HG03565 (cell line): ENCODE results near the gene MBOAT2.

ENCODE experiments used
- ATAC-seq: cut with Tn5 transposase; IDR thresholded peaks from one replicate; pipeline ENCODE4 v1.9.1; 2021; ENCODE audit warnings: mild to moderate bottlenecking, moderate library complexity; ENCODE audit not compliant: unreplicated experiment

Gene MBOAT2

GRCh38 chr2:8836971-8837794, 166.3 kb downstream of the MBOAT2 start, which contains the start of gene KIDINS220:
Gene KIDINS220 (minus strand): TSS chr2:8837613. CDS start chr2:8827093, 10,520 bp downstream.
- peak; percentile 83 for ATAC-seq

DNA sequence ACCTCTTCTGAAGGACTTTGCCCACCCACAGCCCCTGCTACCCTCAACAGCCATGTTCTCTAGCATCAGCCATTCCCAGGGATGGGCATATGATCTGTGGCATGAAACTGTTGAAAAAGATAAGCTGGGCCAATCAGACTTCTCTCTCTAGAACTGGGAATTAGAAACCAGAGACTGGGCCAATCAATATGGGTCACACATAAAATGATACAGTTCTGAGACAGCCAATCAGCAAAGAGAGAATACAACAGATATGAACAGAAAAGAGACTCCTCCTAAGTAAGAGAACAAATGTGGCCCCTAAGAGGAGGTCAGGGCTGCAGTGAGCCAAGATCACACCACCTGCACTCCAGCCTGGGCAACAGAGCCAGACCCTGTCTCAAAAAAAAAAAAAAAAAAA, 168.2 kb downstream of the MBOAT2 start:
- no peak for ATAC-seq

DNA sequence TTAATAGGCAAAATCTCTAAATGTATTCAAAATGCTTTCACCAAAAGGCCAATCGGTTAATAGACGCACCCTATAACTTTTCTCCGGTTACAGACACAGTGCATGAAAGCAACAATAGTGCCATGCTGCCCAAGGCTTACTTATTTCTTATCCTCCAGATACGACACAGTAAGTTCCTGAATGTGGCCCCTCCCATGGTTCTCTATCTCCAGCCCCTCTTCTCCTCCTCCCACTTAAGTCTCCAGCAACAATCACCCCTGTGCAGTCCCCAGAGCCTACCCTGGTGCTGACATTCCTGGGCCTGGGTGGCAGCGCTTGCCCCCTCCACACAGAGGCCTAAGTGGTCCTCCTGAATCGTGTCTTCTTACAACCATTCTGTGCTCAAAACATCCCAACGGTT, 169.6 kb downstream of the MBOAT2 start:
- ATAC-seq: no peak

- ATAC-seq: no peak
Observed at GRCh38 chr2:8831516-8831915, 172.0 kb downstream of the MBOAT2 start.

DNA sequence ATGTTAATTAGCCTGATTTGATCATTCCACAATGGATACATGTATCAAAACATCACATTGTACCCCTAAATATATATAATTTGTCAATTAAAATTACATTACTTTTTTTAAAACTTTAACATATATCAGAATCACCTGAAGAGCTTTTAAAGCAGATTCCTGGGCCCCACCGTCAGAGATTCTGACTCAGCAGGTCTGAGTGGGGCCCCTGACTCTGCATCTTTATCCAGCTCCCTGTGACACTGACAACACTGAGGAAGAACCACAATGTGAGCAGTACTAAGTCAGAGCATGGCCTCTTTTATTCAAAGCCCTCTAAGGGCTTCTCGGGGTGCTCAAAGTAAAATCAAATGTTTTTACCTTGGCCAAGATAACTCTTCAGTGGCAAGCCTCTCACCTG, 175.8 kb downstream of the MBOAT2 start:
- no peak for ATAC-seq

DNA sequence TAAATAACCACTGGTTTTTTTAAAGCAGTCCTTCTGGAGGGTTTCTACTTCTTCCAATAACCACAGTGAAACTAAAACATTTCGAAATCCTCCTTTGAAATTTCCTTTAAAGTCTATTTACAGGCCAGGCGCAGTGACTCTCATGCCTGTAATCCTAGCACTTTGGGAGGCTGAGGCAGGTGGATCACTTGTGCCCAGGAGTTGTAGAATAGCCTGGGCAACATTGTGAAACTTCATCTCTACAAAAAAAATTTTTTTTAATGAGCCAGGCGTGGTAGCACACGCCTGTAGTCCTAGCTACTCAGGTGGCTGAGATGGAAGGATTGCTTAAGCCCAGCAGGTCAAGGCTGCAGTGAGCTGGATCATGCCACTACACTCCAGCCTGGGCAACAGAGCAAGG, 181.3 kb downstream of the MBOAT2 start:
- no peak for ATAC-seq

GRCh38 chr2:8821276-8822217, 181.9 kb downstream of the MBOAT2 start:
- no peak for ATAC-seq

DNA sequence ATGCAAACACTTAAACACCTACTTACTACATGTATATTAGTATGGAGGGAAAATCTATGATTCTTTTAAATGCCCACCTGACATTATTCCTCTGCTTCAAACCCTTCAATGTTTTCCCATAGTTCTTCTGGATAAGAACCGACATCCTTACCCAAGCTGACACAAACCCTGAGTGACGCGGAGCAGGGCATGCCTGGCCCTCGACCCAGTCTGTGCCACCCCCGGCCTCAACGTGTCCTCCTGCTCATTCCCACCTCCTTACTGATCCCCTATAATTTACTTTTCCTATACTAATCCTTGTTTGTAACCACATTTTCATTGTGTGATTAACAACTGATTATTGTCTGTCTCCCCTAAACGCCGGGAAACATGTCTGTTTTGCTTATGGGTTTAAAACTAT, 183.5 kb downstream of the MBOAT2 start:
- no peak for ATAC-seq

GRCh38 chr2:8819194-8819593, 184.3 kb downstream of the MBOAT2 start:
- ATAC-seq: no peak

DNA sequence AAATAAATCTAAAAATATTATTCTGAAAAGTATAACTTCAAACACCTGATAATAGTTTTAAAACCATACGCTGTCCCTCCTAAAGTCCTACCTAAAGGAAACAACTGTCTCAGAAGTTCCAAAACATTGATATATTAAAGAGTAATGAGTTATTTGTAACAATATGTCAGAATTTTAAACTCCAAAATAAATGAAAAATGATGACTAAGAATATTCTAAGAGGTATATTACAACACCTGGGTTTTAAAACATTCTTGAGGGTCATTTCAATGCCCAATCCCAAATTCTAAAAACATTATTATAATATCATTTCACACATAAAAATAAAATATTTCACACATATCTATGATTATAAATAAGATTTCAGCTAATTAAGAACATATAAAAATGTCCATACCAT, 186.3 kb downstream of the MBOAT2 start:
- ATAC-seq: no peak

DNA sequence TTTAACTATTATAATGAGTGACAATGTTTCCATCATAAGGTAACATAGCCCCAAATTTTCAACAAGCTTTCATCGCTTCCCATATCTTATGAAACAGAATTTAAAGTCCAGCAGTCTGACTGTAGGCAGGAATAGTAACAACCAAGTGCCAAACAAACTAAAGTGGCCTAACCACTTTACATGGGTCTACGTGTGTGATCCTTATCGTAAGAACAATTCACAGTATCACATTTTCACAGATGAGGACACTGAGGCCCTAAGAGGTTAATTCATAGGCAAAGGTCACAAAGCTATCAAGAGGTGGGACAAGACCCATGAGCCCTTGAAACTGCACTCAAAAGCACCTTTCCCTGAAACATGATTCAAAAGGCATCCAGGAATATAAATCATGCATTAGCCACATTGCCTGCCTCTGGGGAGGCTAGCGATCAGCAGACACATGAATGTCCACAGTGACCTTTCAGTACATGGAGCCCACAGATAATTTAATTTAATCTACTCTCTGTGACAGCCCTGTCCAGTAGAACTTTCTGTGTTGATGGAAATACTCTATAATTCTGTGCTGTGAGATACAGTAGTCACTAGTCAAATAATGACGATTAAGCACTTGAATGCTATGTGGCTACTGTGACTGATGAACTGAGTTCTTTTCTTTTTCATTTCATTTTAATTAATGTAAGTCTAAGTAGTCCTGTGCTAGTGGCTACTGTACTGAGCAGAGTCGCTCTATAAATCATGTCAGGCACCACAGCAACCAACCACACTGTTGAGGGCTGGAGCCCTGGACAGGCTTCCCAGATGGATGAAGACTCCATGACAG, 196.4 kb downstream of the MBOAT2 start:
- no peak for ATAC-seq

- ATAC-seq: no peak
Observed at GRCh38 chr2:8805278-8806210, 197.9 kb downstream of the MBOAT2 start.

DNA sequence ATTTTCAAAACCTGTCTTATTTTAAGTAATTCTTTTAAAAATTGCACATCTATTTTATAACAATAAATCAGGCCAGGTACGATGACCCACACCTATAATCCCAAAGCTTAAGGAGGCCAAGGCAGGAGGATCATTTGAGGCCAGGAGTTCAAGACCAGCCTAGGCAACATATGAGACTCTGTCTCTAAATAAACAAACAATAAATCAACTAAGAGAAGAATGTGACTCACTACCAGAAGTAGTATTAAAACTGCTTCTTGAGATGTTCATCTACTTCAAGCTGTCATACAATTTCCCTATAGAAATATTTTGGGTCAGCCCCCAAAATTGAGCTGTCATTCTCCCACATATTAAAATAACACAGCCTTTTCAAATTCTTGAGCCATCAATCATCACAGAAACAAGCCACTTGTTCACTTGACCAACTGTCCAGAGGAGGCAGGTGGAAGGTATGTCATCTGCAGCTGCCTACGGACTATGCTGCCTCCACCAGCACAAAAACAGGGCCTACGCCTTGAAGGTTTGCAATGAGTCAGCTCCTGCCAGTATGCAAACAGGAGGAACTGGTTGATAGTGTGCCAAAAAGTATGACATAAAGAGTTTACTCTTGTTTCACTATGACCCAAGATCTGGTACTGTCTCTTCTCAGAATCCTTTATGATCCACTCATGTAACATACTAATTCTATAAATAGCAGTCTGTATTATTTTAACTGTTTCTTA, 199.7 kb downstream of the MBOAT2 start:
- ATAC-seq: peak; percentile 98

DNA sequence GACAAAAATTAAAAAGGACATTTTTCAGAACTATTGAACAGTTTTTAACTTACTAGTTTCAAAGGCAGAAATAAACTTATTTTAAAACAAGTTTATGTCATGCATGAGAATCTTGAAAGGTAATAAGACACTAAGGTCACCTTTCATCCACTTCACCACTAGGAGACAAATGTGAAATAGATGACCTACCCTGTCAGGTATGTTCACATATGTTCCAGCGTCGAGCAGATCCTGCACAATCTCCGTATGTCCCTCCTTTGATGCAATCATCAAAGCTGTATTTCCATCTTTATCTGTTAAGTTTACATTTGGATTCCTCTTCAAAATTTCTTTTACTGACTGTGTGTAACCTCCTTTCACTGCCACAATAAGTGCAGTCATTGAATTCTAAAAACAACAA, 200.7 kb downstream of the MBOAT2 start:
- ATAC-seq: no peak
